ENCODE results near the gene WBP1.

- TF ChIP-seq BHLHE40 (IDR thresholded peaks at IDR 0.05; ENCODE audit: borderline replicate concordance in 1 of 2, low read depth in 2 of 2, low read length in 1 of 2) (no peak), EZH2 (IDR thresholded peaks at IDR 0.05; ENCODE audit: borderline replicate concordance, control insufficient read depth, low read depth, low read length) (no peak), CBFB (IDR thresholded peaks at IDR 0.05; ENCODE audit: low read depth) (no peak), CEBPB (IDR thresholded peaks at IDR 0.05; ENCODE audit: borderline replicate concordance in 1 of 2, low read depth in 2 of 2, low read length in 2 of 2) (no peak), CTCF (IDR thresholded peaks at IDR 0.05 in 2 of 3, conservative IDR thresholded peaks at IDR 0.05 in 1 of 3; ENCODE audit: control insufficient read depth in 2 of 3, extremely low read depth in 1 of 3, insufficient read depth in 1 of 3, low read depth in 3 of 3, low read length in 3 of 3) (no peak), POLR2A (IDR thresholded peaks at IDR 0.05; ENCODE audit: low read depth, low read length) (no peak), EGR1 (IDR thresholded peaks at IDR 0.05; ENCODE audit: borderline replicate concordance in 1 of 2, low read depth in 2 of 2, low read length in 2 of 2) (no peak), REST (IDR thresholded peaks at IDR 0.05; ENCODE audit: low read depth, low read length) (no peak), RCOR1 (conservative IDR thresholded peaks at IDR 0.05; ENCODE audit: low read depth, low read length) (no peak), RELA (IDR thresholded peaks at IDR 0.05; ENCODE audit: borderline replicate concordance, partially characterized antibody) (no peak), SUZ12 (IDR thresholded peaks at IDR 0.05; ENCODE audit: unreplicated experiment) (no peak), MAX (IDR thresholded peaks at IDR 0.05; ENCODE audit: low read depth, low read length) (no peak), EP300 (IDR thresholded peaks at IDR 0.05; ENCODE audit: borderline replicate concordance in 1 of 2, control insufficient read depth in 1 of 2, low read depth in 2 of 2, low read length in 2 of 2) (no peak), SRF (IDR thresholded peaks at IDR 0.05; ENCODE audit: low read depth in 2 of 2, low read length in 2 of 2) (no peak)
These were observed 43.8 kb upstream of the WBP1 start for GRCh38 chr2:74414441-74414840.
